Measurements from ENCODE around the gene EEF1E1. TPM values are rescaled to one million over a fixed set of nuclear protein-coding genes. Genes with fewer than 3 reads are reported as not detected.

The EEF1E1 gene
- total RNA-seq, 1 donor from 2014 or later = 44.5 TPM

DNA sequence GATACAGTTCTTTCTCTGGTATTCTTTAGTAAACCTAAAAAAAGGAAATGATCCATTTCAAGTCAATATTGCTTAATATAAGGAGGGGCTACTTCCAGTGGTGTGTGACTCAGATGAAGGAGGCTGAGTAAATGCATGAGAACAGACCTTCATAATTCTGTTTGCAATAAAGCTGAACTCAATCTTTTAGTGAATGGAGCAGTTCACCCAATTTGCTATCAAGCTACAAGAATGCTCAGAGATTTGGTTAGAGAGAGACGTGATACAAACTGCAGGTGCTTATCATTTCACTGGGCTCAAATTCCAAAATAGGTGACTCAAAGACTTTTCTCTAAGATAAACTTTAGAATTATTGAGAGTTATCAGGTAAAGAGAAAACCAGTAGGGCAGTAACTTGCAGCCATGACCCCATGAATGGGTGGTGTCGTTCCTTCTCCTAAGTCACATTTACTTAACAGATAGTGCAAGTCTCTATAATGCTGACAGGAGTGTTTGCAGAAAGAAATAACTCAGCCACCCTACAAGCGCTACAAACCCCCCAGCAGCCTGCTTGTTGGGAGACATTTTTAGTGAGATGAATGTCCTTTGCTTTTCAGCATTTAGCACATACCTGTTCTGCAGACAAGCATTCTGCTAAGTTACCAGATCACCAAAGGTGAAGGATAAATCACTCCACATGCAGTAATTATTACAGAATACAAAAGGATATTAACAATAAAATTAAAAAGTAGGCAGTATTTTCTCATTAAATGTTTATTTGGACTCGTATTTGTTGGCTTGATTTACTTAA lies 21.8 kb downstream of the EEF1E1 start:
- no peaks in the 10 kb centered on the region for H3K9me3 Mint-ChIP-seq (ENCODE audit: unreplicated experiment)
- DNase-seq (ENCODE audit: low read depth) (peak; percentile 55), FAIRE-seq (peak; percentile 92)
- H3K4me3 ChIP-seq (ENCODE audit: insufficient read depth, low read depth, low read length) = no peak overlapping the region
- peak overlapping the region; percentile 22 for H3K4me2 ChIP-seq (ENCODE audit: low read length)
- no peaks in the 10 kb centered on the region for H3K27me3 Mint-ChIP-seq (ENCODE audit: low read depth, unreplicated experiment)
- peaks cover 7% of the 10 kb centered on the region for H3K79me2 ChIP-seq (ENCODE audit: insufficient read depth, low read length)
- H3K36me3 Mint-ChIP-seq (ENCODE audit: low read depth, unreplicated experiment) = no peaks in the 10 kb centered on the region
- H2AFZ ChIP-seq (ENCODE audit: low read depth, low read length) = no peak overlapping the region
- peak overlapping the region; percentile 35 for H3K27ac ChIP-seq (ENCODE audit: low read depth, low read length)
- no peaks in the 10 kb centered on the region for H3K27me3 ChIP-seq (ENCODE audit: insufficient read depth, low read length)
- no peak overlapping the region for H3K27ac Mint-ChIP-seq (ENCODE audit: unreplicated experiment)
- H3K36me3 ChIP-seq (ENCODE audit: insufficient read depth, low read length) = no peaks in the 10 kb centered on the region
- H3K9me3 ChIP-seq (ENCODE audit: insufficient read depth, low read depth, low read length) = no peaks in the 10 kb centered on the region
- H3K4me3 Mint-ChIP-seq (ENCODE audit: unreplicated experiment) = no peak overlapping the region
- H3K4me1 ChIP-seq (ENCODE audit: insufficient read depth, low read length) = peaks cover 41% of the 10 kb centered on the region
- no peak overlapping the region for H3K9ac ChIP-seq (ENCODE audit: low read length)
- TF ChIP-seq EZH2 (IDR thresholded peaks at IDR 0.05; ENCODE audit: insufficient read depth, low read length) = no peak
- TF ChIP-seq, protein P1, sequence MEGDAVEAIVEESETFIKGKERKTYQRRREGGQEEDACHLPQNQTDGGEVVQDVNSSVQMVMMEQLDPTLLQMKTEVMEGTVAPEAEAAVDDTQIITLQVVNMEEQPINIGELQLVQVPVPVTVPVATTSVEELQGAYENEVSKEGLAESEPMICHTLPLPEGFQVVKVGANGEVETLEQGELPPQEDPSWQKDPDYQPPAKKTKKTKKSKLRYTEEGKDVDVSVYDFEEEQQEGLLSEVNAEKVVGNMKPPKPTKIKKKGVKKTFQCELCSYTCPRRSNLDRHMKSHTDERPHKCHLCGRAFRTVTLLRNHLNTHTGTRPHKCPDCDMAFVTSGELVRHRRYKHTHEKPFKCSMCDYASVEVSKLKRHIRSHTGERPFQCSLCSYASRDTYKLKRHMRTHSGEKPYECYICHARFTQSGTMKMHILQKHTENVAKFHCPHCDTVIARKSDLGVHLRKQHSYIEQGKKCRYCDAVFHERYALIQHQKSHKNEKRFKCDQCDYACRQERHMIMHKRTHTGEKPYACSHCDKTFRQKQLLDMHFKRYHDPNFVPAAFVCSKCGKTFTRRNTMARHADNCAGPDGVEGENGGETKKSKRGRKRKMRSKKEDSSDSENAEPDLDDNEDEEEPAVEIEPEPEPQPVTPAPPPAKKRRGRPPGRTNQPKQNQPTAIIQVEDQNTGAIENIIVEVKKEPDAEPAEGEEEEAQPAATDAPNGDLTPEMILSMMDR (IDR thresholded peaks at IDR 0.05; ENCODE audit: insufficient read depth, low read depth, low read length) = no peak
- peaks cover 45% of the 10 kb centered on the region for H3K4me1 Mint-ChIP-seq (ENCODE audit: low read depth, unreplicated experiment)
- no peaks in the 10 kb centered on the region for H4K20me1 ChIP-seq (ENCODE audit: insufficient read depth, low read length)

DNA sequence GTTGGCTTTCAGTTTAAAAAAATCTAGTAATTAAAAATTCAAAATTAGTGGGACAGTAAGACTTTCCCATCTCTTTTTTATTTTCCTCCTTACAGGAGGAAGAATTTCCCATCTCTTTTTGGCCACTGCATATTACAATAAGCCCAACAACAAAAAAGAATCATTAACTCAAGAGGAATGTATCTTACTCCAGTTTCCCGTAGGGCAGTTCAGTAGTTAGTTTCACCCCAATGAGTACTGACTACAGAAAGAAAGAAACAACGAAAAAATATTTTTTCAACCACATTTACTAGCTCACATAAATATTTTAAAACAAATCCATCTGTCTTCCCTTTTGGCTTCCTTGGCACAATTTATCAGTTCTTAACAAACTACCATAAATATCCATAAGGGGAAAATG lies 23.2 kb downstream of the EEF1E1 start:
- H3K4me3 Mint-ChIP-seq (ENCODE audit: unreplicated experiment) = no peak overlapping the region
- no peaks in the 10 kb centered on the region for H4K20me1 ChIP-seq (ENCODE audit: insufficient read depth, low read length)
- no peaks in the 10 kb centered on the region for H3K27me3 ChIP-seq (ENCODE audit: insufficient read depth, low read length)
- H2AFZ ChIP-seq (ENCODE audit: low read depth, low read length) = no peak overlapping the region
- H3K79me2 ChIP-seq (ENCODE audit: insufficient read depth, low read length) = peaks cover 7% of the 10 kb centered on the region
- no peaks in the 10 kb centered on the region for H3K9me3 ChIP-seq (ENCODE audit: insufficient read depth, low read depth, low read length)
- H3K4me3 ChIP-seq (ENCODE audit: insufficient read depth, low read depth, low read length) = no peak overlapping the region
- H3K4me1 ChIP-seq (ENCODE audit: insufficient read depth, low read length) = peaks cover 29% of the 10 kb centered on the region
- no peak overlapping the region for H3K27ac ChIP-seq (ENCODE audit: low read depth, low read length)
- no peak overlapping the region for H3K27ac Mint-ChIP-seq (ENCODE audit: unreplicated experiment)
- H3K36me3 Mint-ChIP-seq (ENCODE audit: low read depth, unreplicated experiment) = no peaks in the 10 kb centered on the region
- TF ChIP-seq, protein P1 (IDR thresholded peaks at IDR 0.05; ENCODE audit: insufficient read depth, low read depth, low read length) = no peak
- TF ChIP-seq EZH2 (IDR thresholded peaks at IDR 0.05; ENCODE audit: insufficient read depth, low read length) = no peak
- H3K27me3 Mint-ChIP-seq (ENCODE audit: low read depth, unreplicated experiment) = no peaks in the 10 kb centered on the region
- H3K36me3 ChIP-seq (ENCODE audit: insufficient read depth, low read length) = no peaks in the 10 kb centered on the region
- no peak overlapping the region for H3K9ac ChIP-seq (ENCODE audit: low read length)
- H3K9me3 Mint-ChIP-seq (ENCODE audit: unreplicated experiment) = no peaks in the 10 kb centered on the region
- no peak overlapping the region for H3K4me2 ChIP-seq (ENCODE audit: low read length)
- DNase-seq (ENCODE audit: low read depth) = no peak
- FAIRE-seq = no peak
- H3K4me1 Mint-ChIP-seq (ENCODE audit: low read depth, unreplicated experiment) = peaks cover 40% of the 10 kb centered on the region

DNA sequence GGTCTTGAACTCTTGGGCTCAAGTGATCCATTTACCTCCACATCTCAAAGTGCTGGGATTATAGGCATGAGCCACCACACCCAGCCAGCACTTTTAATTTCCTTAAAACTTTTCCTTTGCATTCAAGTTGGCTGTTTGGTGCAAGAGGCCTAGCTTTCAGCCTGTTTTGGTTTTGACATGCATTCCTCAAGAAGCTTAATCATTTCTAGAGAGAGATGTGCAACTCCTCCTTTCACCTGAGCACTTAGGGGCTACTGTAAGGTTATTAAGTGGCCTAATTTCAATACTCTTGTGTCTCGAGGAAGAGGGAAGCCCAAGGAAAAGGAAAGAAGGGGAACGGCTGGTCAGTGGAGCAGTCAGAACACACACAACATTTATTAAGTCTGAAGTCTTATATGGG lies 24.4 kb downstream of the EEF1E1 start:
- Mint-ChIP-seq H3K4me3 (ENCODE audit: unreplicated experiment) (no peak overlapping the region), H3K27ac (ENCODE audit: unreplicated experiment) (peak overlapping the region; percentile 13), H3K4me1 (ENCODE audit: low read depth, unreplicated experiment) (peaks cover 31% of the 10 kb centered on the region), H3K9me3 (ENCODE audit: unreplicated experiment) (no peaks in the 10 kb centered on the region), H3K36me3 (ENCODE audit: low read depth, unreplicated experiment) (no peaks in the 10 kb centered on the region), H3K27me3 (ENCODE audit: low read depth, unreplicated experiment) (no peaks in the 10 kb centered on the region)
- Histone ChIP-seq H3K36me3 (ENCODE audit: insufficient read depth, low read length) (no peaks in the 10 kb centered on the region), H2AFZ (ENCODE audit: low read depth, low read length) (no peak overlapping the region), H4K20me1 (ENCODE audit: insufficient read depth, low read length) (no peaks in the 10 kb centered on the region), H3K4me1 (ENCODE audit: insufficient read depth, low read length) (peaks cover 19% of the 10 kb centered on the region), H3K9ac (ENCODE audit: low read length) (no peak overlapping the region), H3K4me2 (ENCODE audit: low read length) (no peak overlapping the region), H3K9me3 (ENCODE audit: insufficient read depth, low read depth, low read length) (no peaks in the 10 kb centered on the region), H3K79me2 (ENCODE audit: insufficient read depth, low read length) (peaks cover 7% of the 10 kb centered on the region), H3K4me3 (ENCODE audit: insufficient read depth, low read depth, low read length) (no peak overlapping the region), H3K27me3 (ENCODE audit: insufficient read depth, low read length) (no peaks in the 10 kb centered on the region), H3K27ac (ENCODE audit: low read depth, low read length) (no peak overlapping the region)
- TF ChIP-seq EZH2 (IDR thresholded peaks at IDR 0.05; ENCODE audit: insufficient read depth, low read length) = no peak
- TF ChIP-seq, protein P1 (IDR thresholded peaks at IDR 0.05; ENCODE audit: insufficient read depth, low read depth, low read length) = no peak
- DNase-seq (ENCODE audit: low read depth) = no peak
- no peak for FAIRE-seq
